Heart right ventricle (tissue), 16 donors: ENCODE measurements around the gene ARHGAP6. TPM values are rescaled to one million over a fixed set of nuclear protein-coding genes. Genes with fewer than 3 reads are reported as not detected.

Experiments
- ATAC-seq, 8 donors: fragments of 200-7000 bp; cut with Tn5 transposase; one replicate each; pipeline ENCODE4 v1.9.1; 2020; ENCODE audit warnings: mild to moderate bottlenecking in 8 of 8, moderate library complexity in 8 of 8, moderate number of reproducible peaks in 1 of 8
- DNase-seq, 2 donors: peaks; one replicate each; pipeline ENCODE4 v3.0.0-alpha.2; 2020
- H3K27ac ChIP-seq, 10 donors: fragments of 200-600 bp; sonication (generic) in 2 of 10; one replicate each; pipeline versions ENCODE4 v1.5.0 to v1.8.0; 2020 to 2022; ENCODE audit warnings: mild to moderate bottlenecking in 3 of 10
- H3K27me3 ChIP-seq, 7 donors: fragments of 200-600 bp; one replicate each; pipeline ENCODE4 v1.8.0; 2021 to 2022; ENCODE audit warnings: mild to moderate bottlenecking in 2 of 7
- H3K36me3 ChIP-seq, 9 donors: fragments of 200-600 bp; sonication (generic) in 1 of 9; one replicate each; pipeline versions ENCODE4 v1.5.0 to v1.8.0; 2020 to 2022; ENCODE audit warnings: mild to moderate bottlenecking in 2 of 9
- H3K4me1 ChIP-seq, 9 donors: fragments of 200-600 bp; sonication (generic) in 1 of 9; one replicate each; pipeline versions ENCODE4 v1.5.0 to v1.8.0; 2020 to 2022; ENCODE audit warnings: mild to moderate bottlenecking in 4 of 9
- H3K4me3 ChIP-seq, 10 donors: fragments of 200-600 bp; sonication (generic) in 2 of 10; one replicate each; pipeline versions ENCODE4 v1.5.0 to v1.8.0; 2020 to 2022; ENCODE audit warnings: mild to moderate bottlenecking in 7 of 10, moderate library complexity in 2 of 10
- H3K9me3 ChIP-seq, 11 donors: fragments of 200-600 bp in 10 of 11; sonication (generic) in 2 of 11; one replicate each; pipeline versions ENCODE4 v1.5.0 to v1.8.0; 2013 to 2022; ENCODE audit warnings: mild to moderate bottlenecking in 2 of 11, control low read depth in 1 of 11, moderate library complexity in 1 of 11
- WGBS, 2 donors: extraction: QIAGEN DNeasy Blood & Tissue Kit; methylation state at CpG; one replicate each; pipeline ENCODE4 v1.1.7; 2013; ENCODE audit warnings: inconsistent platforms in 1 of 2; 5-methylcytosine and 5-hydroxymethylcytosine counted together
- intact Hi-C, 10 donors: fragments of 100-400 bp; cut with DNase I; formaldehyde crosslinking; loops; one replicate each; pipeline versions ENCODE4 v1.11.1 to v1.14.2; 2022
- polyA plus RNA-seq, 2 donors: library from polyadenylated mRNA; stranded (reverse); fragments of 200-250 nt; gene quantifications; one replicate each; pipeline ENCODE4 v1.2.3, GENCODE V29; 2013
- total RNA-seq, 10 donors: library from RNA; stranded (reverse); fragmentation: NEBNext Ultra II Directional in 3 of 10; extraction: Animal tissue kit (Norgen Biotek cat#: 25700) in 3 of 10; gene quantifications; one replicate each; pipeline versions ENCODE4 v1.2.1 to v1.2.4, GENCODE V29; 2021 to 2023
- TF ChIP-seq, protein P1 (sequence below), 9 donors: fragments of 200-600 bp; sonication (generic) in 2 of 9; IDR thresholded peaks; one replicate each; pipeline versions ENCODE4 v1.5.0 to v1.8.0; 2021 to 2022; ENCODE audit warnings: antibody characterized with exemption in 9 of 9, mild to moderate bottlenecking in 5 of 9, moderate library complexity in 1 of 9
- donor health status: Arrhythmogenic right ventricular cardiomyopathy.
- donor health status: ischemic (EF 13 %, LVEDD 7.1; RV severe dilation, severe dysfunction).
- donor health status: healthy with polysubstance abuse.
- donor health status: DM: no; HTN: yes; CAD: no.
- donor health status: DM: no; HTN: no; CAD: no.
- donor health status: ischemic (EF 25% LVEDD 6.9; RV normal size, moderate dysfunction).
- donor health status: ischemic (EF 25% LVEDD 5.7; RV mildly dilated, moderate dysfunction).
- donor health status: healthy.
- donor health status: DM: yes; HTN: yes; CAD: no.
- donor health status: Ischemic cardiomyopathy.
- donor health status: ischemic (EF 35%, LVEDD 5.7; RV mildly dilated, moderate dysfunction).
- donor health status: nonischemic (EF 11% LVEDD 7.7; RV severe dilation, severe dysfunction).
- donor health status: DM: yes; HTN: yes; CAD: no.
- donor health status: PGD.
- donor health status: ischemic (EF 29% LVEDD 5.4; RV normal size, mild dysfunction).
- donor health status: nonischemic (EF 23%, LVEDD 6.1; RV moderate dilation, normal function).

The ARHGAP6 gene
- total and polyA plus RNA-seq, 12 donors: 1.6 to 6.0 (median 2.6) TPM

GRCh38 chrX:11272290-11272689 is 393.4 kb downstream of the ARHGAP6 start:
- no peak for DNase-seq
- Histone ChIP-seq H3K9me3 (no peaks in the 10 kb centered on the region), H3K36me3 (no peaks in the 10 kb centered on the region), H3K4me3 (no peak overlapping the region), H3K27me3 (peaks cover 0 to 20% (median 0%) of the 10 kb centered on the region in 7 donors), H3K27ac (no peak overlapping the region), H3K4me1 (peaks cover 0 to 7% (median 0%) of the 10 kb centered on the region in 9 donors)
- WGBS, 2 donors: 84 to 85% methylated on average over 2 of the region's 2 CpGs
- no peak for ATAC-seq
- intact Hi-C loops: no loop called here
- TF ChIP-seq, protein P1, sequence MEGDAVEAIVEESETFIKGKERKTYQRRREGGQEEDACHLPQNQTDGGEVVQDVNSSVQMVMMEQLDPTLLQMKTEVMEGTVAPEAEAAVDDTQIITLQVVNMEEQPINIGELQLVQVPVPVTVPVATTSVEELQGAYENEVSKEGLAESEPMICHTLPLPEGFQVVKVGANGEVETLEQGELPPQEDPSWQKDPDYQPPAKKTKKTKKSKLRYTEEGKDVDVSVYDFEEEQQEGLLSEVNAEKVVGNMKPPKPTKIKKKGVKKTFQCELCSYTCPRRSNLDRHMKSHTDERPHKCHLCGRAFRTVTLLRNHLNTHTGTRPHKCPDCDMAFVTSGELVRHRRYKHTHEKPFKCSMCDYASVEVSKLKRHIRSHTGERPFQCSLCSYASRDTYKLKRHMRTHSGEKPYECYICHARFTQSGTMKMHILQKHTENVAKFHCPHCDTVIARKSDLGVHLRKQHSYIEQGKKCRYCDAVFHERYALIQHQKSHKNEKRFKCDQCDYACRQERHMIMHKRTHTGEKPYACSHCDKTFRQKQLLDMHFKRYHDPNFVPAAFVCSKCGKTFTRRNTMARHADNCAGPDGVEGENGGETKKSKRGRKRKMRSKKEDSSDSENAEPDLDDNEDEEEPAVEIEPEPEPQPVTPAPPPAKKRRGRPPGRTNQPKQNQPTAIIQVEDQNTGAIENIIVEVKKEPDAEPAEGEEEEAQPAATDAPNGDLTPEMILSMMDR (IDR thresholded peaks at IDR 0.05): no peak

DNA sequence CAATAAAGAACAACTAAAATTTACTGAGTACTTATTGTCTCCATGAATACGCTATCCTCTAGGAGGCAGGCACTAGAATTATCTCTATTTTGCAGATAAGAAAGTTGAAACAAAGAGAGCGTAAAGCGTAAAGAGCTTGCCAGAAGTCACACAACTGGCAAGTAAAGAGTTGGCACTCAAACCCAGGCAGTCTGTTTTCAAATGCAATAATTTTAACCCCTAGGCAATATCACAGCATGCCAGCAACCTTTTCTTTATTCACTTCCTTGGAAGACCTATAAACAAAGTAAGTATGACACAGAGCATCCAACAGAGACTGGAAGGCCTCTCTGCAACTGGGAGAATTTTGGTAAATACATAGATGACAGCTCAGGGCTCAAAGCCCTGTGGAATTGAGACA is 395.7 kb downstream of the ARHGAP6 start:
- Histone ChIP-seq H3K4me3 (no peak overlapping the region), H3K4me1 (peaks cover 0 to 13% (median 3%) of the 10 kb centered on the region in 9 donors), H3K27ac (no peak overlapping the region), H3K9me3 (no peaks in the 10 kb centered on the region), H3K36me3 (no peaks in the 10 kb centered on the region), H3K27me3 (peaks cover 0 to 14% (median 0%) of the 10 kb centered on the region in 7 donors)
- ATAC-seq: no peak
- intact Hi-C loops: no loop called here
- 61 to 63% methylated on average over 3 of the region's 3 CpGs for WGBS, 2 donors
- no peak for DNase-seq
- TF ChIP-seq, protein P1 (IDR thresholded peaks at IDR 0.05): no peak

GRCh38 chrX:11269006-11269405 is 396.7 kb downstream of the ARHGAP6 start:
- TF ChIP-seq, protein P1 (IDR thresholded peaks at IDR 0.05): no peak
- Histone ChIP-seq H3K4me3 (no peak overlapping the region), H3K4me1 (peaks cover 0 to 13% (median 3%) of the 10 kb centered on the region in 9 donors), H3K9me3 (no peaks in the 10 kb centered on the region), H3K36me3 (no peaks in the 10 kb centered on the region), H3K27me3 (peaks cover 0 to 7% (median 0%) of the 10 kb centered on the region in 7 donors), H3K27ac (no peak overlapping the region)
- no peak for DNase-seq
- 93 to 94% methylated on average over 3 of the region's 3 CpGs for WGBS, 2 donors
- no peak for ATAC-seq
- intact Hi-C loops: no loop called here

DNA sequence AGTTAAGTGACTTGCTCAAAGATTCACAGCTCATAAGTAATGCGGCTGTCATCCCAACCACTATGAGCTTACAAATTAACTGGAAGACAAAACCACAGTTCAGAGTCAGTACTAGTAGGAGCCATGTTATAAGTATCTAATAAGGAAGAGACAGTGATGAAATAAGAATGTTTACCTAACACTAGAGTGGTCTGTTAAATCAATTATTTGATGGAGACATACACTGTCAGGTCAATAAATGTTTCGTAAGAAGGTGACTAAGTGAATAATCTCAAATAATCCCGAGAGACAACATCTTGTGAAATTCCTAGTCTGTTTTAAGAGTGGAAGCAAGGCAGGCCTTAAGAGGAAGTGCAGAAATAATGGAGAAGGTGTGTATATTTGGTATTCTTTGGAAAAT is 398.3 kb downstream of the ARHGAP6 start:
- intact Hi-C loops: no loop called here
- peaks cover 0 to 13% (median 3%) of the 10 kb centered on the region in 9 donors for H3K4me1 ChIP-seq
- TF ChIP-seq, protein P1 (IDR thresholded peaks at IDR 0.05): no peak
- ATAC-seq (no peak), DNase-seq (no peak)
- H3K9me3 ChIP-seq: no peaks in the 10 kb centered on the region
- 73 to 84% methylated on average over 3 of the region's 3 CpGs for WGBS, 2 donors
- H3K27ac ChIP-seq: peak overlapping the region in 2 of 10 donors; percentile 47 to 48
- no peaks in the 10 kb centered on the region for H3K36me3 ChIP-seq
- no peak overlapping the region for H3K4me3 ChIP-seq
- H3K27me3 ChIP-seq: peaks cover 0 to 2% (median 0%) of the 10 kb centered on the region in 7 donors
